ENCODE results near the gene SMIM35. TPM values are rescaled to one million over a fixed set of nuclear protein-coding genes. Genes with fewer than 3 reads are reported as not detected.
"Not testable (repeated sequence)": the region's sequence is repeated elsewhere in the genome, so short reads cannot be mapped to it uniquely, and the experiment has no call there.

The SMIM35 gene
- total RNA-seq, 1 donor from 2014 or later, result not detected

DNA sequence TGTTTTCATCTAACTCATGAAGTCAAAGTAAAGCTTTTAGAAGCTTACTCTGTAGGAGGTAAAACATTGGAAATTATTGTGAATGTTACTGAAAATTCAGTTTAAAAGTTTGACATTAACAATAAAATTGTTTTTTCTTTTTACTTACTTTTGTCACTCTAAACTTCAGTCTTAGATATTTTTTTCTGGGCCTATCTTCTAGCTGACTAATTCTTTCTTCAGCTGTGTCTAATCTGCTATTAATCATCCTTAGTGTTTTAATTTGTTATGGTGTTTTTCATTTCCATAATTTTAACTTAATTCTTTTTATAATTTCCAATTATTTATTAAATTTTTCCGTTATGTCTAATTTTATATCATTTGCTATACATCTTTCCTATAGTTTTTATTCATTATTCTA lies 65.6 kb downstream of the SMIM35 start:
- DNase-seq, result no peak

DNA sequence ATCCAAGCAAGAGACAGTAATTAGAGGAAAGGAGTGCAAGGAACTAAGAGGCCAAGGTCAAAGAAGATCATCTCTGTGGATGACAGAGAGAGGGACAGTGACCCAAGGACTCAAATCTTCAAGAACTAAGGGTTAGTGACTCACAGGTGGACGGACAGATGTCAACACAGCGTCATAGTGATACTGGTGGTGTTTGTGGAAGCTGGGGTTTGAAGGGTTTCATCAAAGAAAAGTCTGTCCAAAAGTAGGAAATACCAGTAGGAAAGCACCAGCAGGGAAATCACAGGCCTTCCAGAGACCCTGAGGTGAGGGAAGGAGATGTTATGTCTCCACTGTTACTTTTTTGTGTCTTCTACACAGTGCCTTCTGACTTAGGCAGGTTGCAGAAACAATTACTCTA lies 68.4 kb downstream of the SMIM35 start:
- no peak for DNase-seq

- no peak for DNase-seq
Observed at GRCh38 chr11:118017631-118018315, 69.0 kb downstream of the SMIM35 start.

- no peak for DNase-seq
Observed at GRCh38 chr11:118017111-118017510, 69.7 kb downstream of the SMIM35 start.

- no peak for DNase-seq
Observed at GRCh38 chr11:118016104-118016503, 70.7 kb downstream of the SMIM35 start.

DNA sequence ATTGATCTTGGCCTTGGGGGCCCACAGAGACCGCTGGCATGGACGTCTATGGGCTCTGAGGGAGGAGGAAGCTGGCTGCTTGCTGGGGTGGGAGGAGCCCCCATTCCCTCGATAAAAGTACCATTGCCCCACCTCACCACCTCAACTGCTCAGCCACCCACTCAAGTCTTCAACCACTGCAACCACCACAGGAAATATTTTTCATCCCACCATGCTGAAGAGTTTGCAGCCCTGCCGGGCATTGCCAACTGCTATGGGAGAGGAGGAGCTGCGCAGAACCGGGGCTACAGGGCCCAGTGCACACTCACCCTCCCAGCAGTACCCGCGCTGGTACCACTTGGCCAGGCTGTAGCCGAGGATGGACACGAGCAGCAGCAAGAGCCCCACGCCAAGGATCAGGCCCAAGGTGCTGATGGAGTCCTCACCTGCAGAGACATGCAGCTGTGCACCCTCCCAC lies 71.3 kb downstream of the SMIM35 start:
- no peak for DNase-seq

DNA sequence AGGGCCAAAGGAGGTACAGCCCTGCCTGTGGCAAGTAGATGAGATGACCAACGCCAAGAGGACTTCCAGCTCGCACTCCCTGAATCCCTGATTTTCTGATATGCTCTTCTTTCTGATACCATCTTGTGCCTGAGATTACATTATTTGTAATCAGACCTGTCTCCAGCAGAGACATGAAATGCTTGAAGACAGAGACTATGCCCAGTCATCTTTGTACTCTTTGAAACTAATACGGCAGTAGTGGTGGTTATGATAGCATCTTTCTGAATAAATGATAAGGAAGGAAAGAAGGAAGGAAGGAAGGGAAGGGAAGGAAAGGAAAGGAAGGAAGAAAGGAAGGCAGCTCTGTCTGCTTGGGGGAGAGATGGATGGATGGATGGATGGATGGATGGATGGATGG lies 72.7 kb downstream of the SMIM35 start:
- DNase-seq, result no peak

GRCh38 chr11:118012083-118012669 lies 74.6 kb downstream of the SMIM35 start:
- DNase-seq, result peak; percentile 34

DNA sequence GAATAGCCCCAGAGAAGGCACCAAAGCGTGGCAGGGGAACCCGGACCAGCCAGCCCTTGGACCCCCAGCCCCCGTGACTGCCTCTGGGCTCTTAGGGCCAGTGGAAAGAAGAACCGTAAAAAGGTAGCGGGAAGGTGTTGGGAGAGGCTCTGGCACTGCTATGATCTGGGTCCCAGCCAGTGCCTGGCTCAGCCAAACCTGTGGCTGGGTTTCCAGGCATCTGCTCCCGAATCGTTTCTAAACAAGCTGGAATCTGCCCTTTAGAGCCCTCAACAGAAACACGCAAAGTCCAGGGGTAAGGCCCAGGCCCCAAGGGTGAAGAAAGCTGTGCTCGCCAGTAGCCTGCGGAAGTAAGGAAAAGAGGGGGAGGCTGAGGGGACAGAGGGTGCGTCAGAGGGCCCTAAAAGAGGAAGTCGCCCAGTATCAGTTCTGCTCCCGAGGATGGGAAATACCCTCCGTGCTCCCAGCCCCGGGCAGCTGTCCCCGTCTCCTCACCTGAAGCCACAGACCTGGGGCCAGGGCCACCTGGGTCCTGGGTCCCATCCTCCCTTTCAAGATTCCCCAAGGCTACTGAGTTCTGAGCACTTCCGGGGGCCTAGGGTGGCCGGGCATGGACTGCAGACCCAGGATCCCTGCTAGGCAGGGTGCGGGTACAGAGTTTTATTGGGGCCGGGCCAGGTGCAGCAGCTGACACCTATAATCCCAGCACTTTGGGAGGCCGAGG lies 75.9 kb downstream of the SMIM35 start:
- DNase-seq, result no peak

DNA sequence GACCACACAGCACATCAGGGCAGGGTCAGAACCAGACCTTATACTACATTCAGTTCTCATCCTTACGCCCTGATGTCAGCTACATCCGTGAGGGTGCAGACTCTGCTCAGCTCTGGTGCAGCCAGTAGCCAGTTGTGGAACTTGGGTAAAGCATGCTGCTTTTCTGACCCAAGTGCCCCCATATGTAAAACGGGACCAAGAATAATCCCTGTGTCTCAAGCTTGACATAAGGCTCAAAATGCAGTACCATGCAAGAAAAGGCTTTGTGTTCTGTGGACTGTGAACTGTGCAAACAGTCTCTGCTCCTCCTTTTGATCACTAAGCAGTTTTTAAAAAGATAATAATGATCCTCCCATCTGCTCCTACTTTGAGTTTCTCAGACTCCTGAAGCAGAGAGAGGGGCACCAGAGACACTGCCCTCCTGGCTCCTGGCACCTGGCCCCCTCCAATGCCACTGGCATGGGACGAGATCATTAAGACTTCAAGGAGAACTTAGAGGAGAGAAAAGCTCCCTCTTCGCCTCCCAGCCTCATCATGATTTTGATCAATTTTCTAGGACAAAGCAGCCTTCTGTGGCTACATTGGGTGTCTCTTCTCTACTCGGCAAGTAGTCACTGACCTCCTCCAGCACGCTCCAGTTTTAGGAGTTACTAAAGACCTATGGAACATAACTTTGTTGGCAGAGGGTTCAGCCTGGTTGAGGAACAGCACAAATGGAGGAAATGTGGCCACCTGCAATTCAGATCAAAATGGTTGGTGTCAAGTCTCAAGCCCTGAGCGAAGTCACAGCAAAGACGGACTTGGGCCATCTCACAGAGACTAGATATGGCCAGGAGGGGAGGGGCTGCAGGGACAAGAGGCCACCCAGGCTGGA lies 76.7 kb downstream of the SMIM35 start:
- DNase-seq, result no peak

GRCh38 chr11:118008271-118008911 lies 78.4 kb downstream of the SMIM35 start:
- DNase-seq, result no peak

DNA sequence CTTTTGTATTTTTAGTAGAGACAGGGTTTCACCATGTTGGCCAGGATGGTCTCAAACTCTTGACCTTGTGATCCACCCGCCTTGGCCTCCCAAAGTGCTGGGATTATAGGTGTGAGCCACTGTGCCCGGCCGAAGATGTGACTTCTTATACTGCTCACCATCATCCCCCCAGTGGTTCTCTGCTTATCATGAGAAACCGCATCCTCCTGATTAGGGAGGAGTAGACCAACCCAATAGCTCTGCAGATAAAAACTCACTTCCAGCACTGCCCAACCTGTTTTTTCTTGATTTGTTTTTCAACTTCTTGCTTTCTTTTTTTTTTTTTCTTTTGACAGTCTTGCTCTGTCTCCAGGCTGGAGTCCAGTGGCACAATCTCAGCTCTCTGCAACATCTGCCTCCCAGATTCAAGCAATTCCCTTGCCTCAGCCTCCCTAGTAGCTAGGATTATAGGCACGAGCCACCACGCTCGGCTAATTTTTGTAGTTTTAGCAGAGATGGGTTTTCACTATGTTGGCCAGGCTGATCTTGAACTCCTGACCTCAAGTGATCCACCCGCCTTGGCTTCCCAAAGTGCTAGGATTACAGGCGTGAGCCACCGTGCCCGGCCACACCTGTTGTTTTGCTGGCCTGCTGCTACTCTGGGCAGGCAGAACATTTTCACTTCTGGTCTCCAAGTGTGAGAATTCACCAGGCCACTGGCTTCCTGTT lies 79.0 kb downstream of the SMIM35 start:
- DNase-seq, result not testable (repeated sequence)

DNA sequence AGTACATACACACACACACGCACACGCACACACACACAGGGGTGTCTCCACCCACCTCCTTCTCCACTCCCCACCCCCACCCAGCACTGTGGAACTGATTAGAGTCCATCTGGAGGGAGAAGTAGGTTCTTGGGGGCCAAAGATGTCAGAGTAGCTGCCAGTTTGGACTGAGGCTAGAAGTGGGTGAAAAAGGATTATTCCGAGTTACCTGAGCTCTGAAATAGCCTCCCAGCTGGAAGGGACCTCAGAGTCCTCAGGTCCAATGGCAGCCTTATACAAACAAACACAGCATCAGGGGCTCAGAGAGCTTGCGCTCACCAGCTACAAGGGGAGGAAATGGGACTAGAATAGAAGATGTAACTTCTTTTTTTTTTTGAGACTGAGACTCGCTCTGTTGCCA lies 79.7 kb downstream of the SMIM35 start:
- DNase-seq, result no peak

GRCh38 chr11:118006153-118006534 lies 80.6 kb downstream of the SMIM35 start:
- no peak for DNase-seq

DNA sequence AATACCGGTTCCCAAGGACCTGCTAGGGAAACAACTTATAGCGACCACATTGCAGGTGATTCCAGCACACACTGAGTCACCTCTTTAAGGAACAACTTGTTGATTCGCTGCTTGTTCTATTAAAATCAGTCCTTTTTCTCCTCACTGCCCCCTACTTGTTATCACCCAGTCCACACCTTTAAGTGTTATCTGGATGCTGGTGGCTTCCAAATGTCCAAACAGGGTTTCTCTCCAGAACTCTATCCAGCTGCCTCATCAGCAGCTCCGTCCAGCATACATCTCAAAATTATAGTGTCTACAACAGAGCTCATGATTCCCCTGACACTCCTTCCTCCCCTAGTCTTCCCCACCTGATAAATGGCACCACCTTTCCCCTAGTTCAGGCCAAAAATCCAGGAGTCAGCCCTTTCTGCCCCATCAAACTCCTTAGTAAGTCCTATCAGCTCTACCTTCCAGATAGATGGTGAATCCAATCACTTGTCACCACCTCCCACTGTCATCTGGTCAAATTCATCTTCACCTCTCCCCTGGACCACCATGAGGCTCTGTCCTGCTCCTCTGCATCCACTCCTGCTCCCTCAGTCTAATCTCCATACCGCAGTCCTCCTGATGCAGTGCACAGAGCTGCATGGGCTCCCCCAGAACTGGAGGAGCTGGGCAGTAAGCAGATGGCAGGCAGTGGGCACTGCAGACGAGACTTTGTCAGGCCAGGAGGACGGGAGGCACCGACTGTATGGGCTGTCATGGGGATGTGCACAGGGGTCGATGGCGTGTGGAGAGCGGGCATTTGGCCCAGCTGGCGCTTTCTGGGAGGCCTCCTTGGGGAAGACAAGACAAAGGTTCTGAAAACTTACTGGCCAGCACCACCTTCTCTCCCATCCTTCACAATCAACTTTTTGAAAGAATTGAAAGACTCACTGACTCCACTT lies 81.3 kb downstream of the SMIM35 start:
- no peak for DNase-seq

- no peak for DNase-seq
Observed at GRCh38 chr11:118004543-118005223, 82.1 kb downstream of the SMIM35 start.

DNA sequence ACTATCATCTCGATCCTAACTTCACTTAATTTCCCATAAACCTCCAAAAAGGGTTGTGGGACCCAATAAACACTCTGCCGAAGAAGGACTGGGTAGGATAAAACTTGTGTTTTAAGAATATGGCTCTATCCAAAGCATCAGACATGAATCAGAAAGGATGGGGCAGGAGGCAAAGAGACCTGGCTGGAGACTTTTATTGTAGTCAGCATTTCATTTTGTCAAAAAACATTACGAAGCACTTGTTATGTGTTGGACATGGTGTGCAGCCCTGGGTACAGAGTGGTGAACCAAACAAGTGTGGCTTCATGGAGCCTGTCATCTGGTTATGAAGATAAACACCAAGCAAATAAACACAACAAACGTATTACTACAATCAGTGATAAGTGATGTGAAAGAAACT lies 83.3 kb downstream of the SMIM35 start:
- DNase-seq, result no peak

GRCh38 chr11:118002541-118003423 lies 84.0 kb downstream of the SMIM35 start:
- DNase-seq, result no peak

DNA sequence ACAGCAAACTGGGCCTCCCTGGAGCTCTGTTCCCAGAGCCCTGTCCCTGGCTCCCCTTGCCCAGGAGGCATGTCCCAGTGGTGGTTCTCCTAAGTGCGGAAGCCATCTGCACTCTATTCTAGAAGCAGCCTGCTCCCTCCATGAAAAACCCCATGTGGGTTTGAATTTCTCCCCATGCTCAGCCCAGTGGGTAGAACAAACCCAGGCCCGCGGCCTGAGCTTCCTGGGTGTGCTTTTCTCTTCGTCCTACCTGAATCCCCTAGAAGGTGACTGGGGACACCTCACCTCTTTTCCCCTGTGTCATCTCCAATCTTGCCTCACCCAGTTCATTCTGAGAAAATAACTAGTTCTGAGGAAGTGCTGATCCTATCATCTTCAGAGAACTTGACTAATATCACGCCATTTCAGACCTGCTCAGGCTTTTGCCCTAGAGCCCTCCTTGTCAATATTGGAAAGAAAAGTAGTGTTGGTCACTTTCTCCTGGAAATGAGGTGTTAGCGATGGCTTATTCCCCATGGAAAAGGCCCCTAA lies 84.7 kb downstream of the SMIM35 start:
- no peak for DNase-seq
